KMS-11 (cell line): ENCODE data around the gene RAB4B.

Source experiments
- H2AFZ ChIP-seq: fragments of 200-600 bp; sonication (generic); 2 replicates; pipeline ENCODE4 v1.6.1; 2016; ENCODE audit warnings: antibody characterized with exemption, mixed run types, low read depth
- H3K27ac ChIP-seq: fragments of 200-600 bp; sonication (generic); 2 replicates; pipeline ENCODE4 v1.6.1; 2016; ENCODE audit warnings: mild to moderate bottlenecking, mixed run types
- H3K27me3 ChIP-seq: fragments of 200-600 bp; sonication (generic); 2 replicates; pipeline ENCODE4 v1.6.1; 2017; ENCODE audit warnings: mild to moderate bottlenecking, low read depth, mixed run types, moderate library complexity; ENCODE audit not compliant: insufficient read depth
- H3K36me3 ChIP-seq: fragments of 200-600 bp; sonication (generic); 2 replicates; pipeline ENCODE4 v1.6.1; 2017; ENCODE audit warnings: mild to moderate bottlenecking, mixed run types; ENCODE audit not compliant: insufficient read depth
- H3K4me1 ChIP-seq: fragments of 200-600 bp; sonication (generic); 2 replicates; pipeline ENCODE4 v1.6.1; 2016; ENCODE audit warnings: mild to moderate bottlenecking, low read depth, mixed run types; ENCODE audit not compliant: poor library complexity, severe bottlenecking
- H3K4me2 ChIP-seq: fragments of 200-600 bp; sonication (generic); 2 replicates; pipeline ENCODE4 v1.7.0; 2016; ENCODE audit warnings: mild to moderate bottlenecking, mixed run types
- H3K4me3 ChIP-seq: fragments of 200-600 bp; sonication (generic); IDR thresholded peaks from 2 replicates; pipeline ENCODE4 v1.6.1; 2017; ENCODE audit warnings: low read depth, low read length, mixed read lengths; ENCODE audit not compliant: insufficient read depth
- H3K79me2 ChIP-seq: fragments of 200-600 bp; sonication (generic); 2 replicates; pipeline ENCODE4 v1.6.1; 2016; ENCODE audit warnings: low read depth, mixed run types; ENCODE audit not compliant: insufficient read depth
- H3K9ac ChIP-seq: fragments of 200-600 bp; sonication (generic); 2 replicates; pipeline ENCODE4 v1.6.1; 2016; ENCODE audit warnings: mild to moderate bottlenecking, mixed run types
- H4K20me1 ChIP-seq: fragments of 200-600 bp; sonication (generic); 2 replicates; pipeline ENCODE4 v1.6.1; 2016; ENCODE audit warnings: mild to moderate bottlenecking, mixed run types; ENCODE audit not compliant: insufficient read depth
- CTCF ChIP-seq: fragments of 200-600 bp; sonication (generic); conservative IDR thresholded peaks from 2 replicates; pipeline ENCODE4 v1.6.1; 2017; ENCODE audit warnings: low read depth, mild to moderate bottlenecking, antibody characterized with exemption, low read length, moderate library complexity, mixed read lengths

Gene RAB4B

GRCh38 chr19:40803170-40803856, 25.3 kb downstream of the RAB4B start:
- Histone ChIP-seq H3K27ac (no peak overlapping the region), H4K20me1 (0 out of 2 replicates have a peak, but pooled peaks cover 9% of the 10 kb centered on the region), H3K36me3 (no peaks in the 10 kb centered on the region)

GRCh38 chr19:40803857-40804782, 26.1 kb downstream of the RAB4B start:
- no peak overlapping the region; the same call in 1 of the 2 replicates for H3K4me2 ChIP-seq
- TF ChIP-seq CTCF, result no peak

More at GRCh38 chr19:40803170-40803856, 25.3 kb downstream of the RAB4B start:
- H3K9ac ChIP-seq, result no peak overlapping the region
- no peak overlapping the region; the same call in 1 of the 2 replicates for H3K4me2 ChIP-seq
- H3K4me3 ChIP-seq, result no peak overlapping the region
- H3K4me1 ChIP-seq, result peaks cover 37% of the 10 kb centered on the region
- peaks cover 18% of the 10 kb centered on the region for H3K79me2 ChIP-seq
- no peaks in the 10 kb centered on the region for H3K27me3 ChIP-seq
- H2AFZ ChIP-seq, result no peak overlapping the region
- no peak for TF ChIP-seq CTCF

GRCh38 chr19:40804783-40805242, 26.8 kb downstream of the RAB4B start:
- Histone ChIP-seq H3K4me1 (peaks cover 37% of the 10 kb centered on the region), H3K4me3 (no peak overlapping the region), H3K27ac (no peak overlapping the region; the same call in 1 of the 2 replicates), H2AFZ (no peak overlapping the region), H3K9ac (no peak overlapping the region), H3K36me3 (no peaks in the 10 kb centered on the region), H3K4me2 (no peak overlapping the region), H4K20me1 (0 out of 2 replicates have a peak, but pooled peaks cover 9% of the 10 kb centered on the region), H3K27me3 (no peaks in the 10 kb centered on the region), H3K79me2 (peaks cover 17% of the 10 kb centered on the region)
- no peak for TF ChIP-seq CTCF

More at GRCh38 chr19:40803857-40804782, 26.1 kb downstream of the RAB4B start:
- H3K36me3 ChIP-seq, result no peaks in the 10 kb centered on the region
- H3K4me1 ChIP-seq, result peaks cover 37% of the 10 kb centered on the region
- no peak overlapping the region for H2AFZ ChIP-seq
- no peak overlapping the region for H3K9ac ChIP-seq
- H3K27ac ChIP-seq, result no peak overlapping the region
- H3K27me3 ChIP-seq, result no peaks in the 10 kb centered on the region
- 0 out of 2 replicates have a peak, but pooled peaks cover 9% of the 10 kb centered on the region for H4K20me1 ChIP-seq
- H3K79me2 ChIP-seq, result peaks cover 18% of the 10 kb centered on the region
- H3K4me3 ChIP-seq, result no peak overlapping the region

GRCh38 chr19:40805258-40805868, 27.3 kb downstream of the RAB4B start:
- no peak for TF ChIP-seq CTCF
- Histone ChIP-seq H3K4me2 (no peak overlapping the region), H3K27me3 (no peaks in the 10 kb centered on the region), H3K4me1 (peaks cover 32% of the 10 kb centered on the region), H3K79me2 (peaks cover 12% of the 10 kb centered on the region), H3K27ac (peak overlapping the region; percentile 18; the same call in 1 of the 2 replicates), H3K4me3 (no peak overlapping the region), H4K20me1 (0 out of 2 replicates have a peak, but pooled peaks cover 9% of the 10 kb centered on the region), H3K36me3 (no peaks in the 10 kb centered on the region), H3K9ac (no peak overlapping the region), H2AFZ (no peak overlapping the region)
